Aorta (tissue), 5 donors: ENCODE results near the gene SYNPR. TPM values are rescaled to one million over a fixed set of nuclear protein-coding genes. Genes with fewer than 3 reads are reported as not detected.

Source experiments
- ATAC-seq: fragments of 200-7000 bp; cut with Tn5 transposase; one replicate; pipeline ENCODE4 v1.9.1; 2022; ENCODE audit warnings: moderate library complexity; ENCODE audit not compliant: low FRiP score
- DNase-seq, 2 donors: peaks; one replicate each; pipeline ENCODE4 v3.0.0-alpha.2; 2020
- H3K27ac ChIP-seq, 2 donors: one replicate each; pipeline ENCODE4 v1.5.1; 2013; ENCODE audit warnings: low read length in 2 of 2, mild to moderate bottlenecking in 2 of 2, moderate library complexity in 2 of 2, control low read depth in 1 of 2, inconsistent platforms in 1 of 2, low read depth in 1 of 2
- H3K27me3 ChIP-seq, 2 donors: one replicate each; pipeline ENCODE4 v1.6.1; 2013; ENCODE audit warnings: control low read depth in 1 of 2, low read length in 1 of 2, mild to moderate bottlenecking in 1 of 2, moderate library complexity in 1 of 2; ENCODE audit not compliant: insufficient read depth in 2 of 2, control insufficient read depth in 1 of 2
- H3K36me3 ChIP-seq, 2 donors: one replicate each; pipeline ENCODE4 v1.6.1; 2013; ENCODE audit warnings: control low read depth in 1 of 2, low read length in 1 of 2, mild to moderate bottlenecking in 1 of 2; ENCODE audit not compliant: insufficient read depth in 2 of 2, control insufficient read depth in 1 of 2
- H3K4me1 ChIP-seq, 2 donors: one replicate each; pipeline ENCODE4 v1.6.1; 2013; ENCODE audit warnings: low read length in 2 of 2, control low read depth in 1 of 2, mild to moderate bottlenecking in 1 of 2, moderate library complexity in 1 of 2; ENCODE audit not compliant: insufficient read depth in 2 of 2, control insufficient read depth in 1 of 2
- H3K4me3 ChIP-seq, 2 donors: one replicate each; pipeline ENCODE4 v1.5.1; 2013; ENCODE audit warnings: low read length in 2 of 2, control low read depth in 1 of 2, mild to moderate bottlenecking in 1 of 2
- H3K9me3 ChIP-seq: one replicate; pipeline ENCODE4 v1.6.1; 2013; ENCODE audit warnings: mild to moderate bottlenecking, low read length; ENCODE audit not compliant: control insufficient read depth
- WGBS, 2 donors: extraction: QIAGEN DNeasy Blood & Tissue Kit; methylation state at CpG; one replicate each; pipeline ENCODE4 v1.1.7; 2013; 5-methylcytosine and 5-hydroxymethylcytosine counted together
- intact Hi-C, 2 donors: fragments of 100-400 bp; cut with DNase I; formaldehyde crosslinking; loops; one replicate each; pipeline versions ENCODE4 v1.14.2 to v1.15.0; 2022
- polyA plus RNA-seq, 2 donors: library from polyadenylated mRNA; stranded (reverse); fragments of 200-250 nt; gene quantifications; one replicate each; pipeline ENCODE4 v1.2.3, GENCODE V29; 2013
- total RNA-seq, 2 donors: library from RNA; stranded (reverse); fragmentation: NEBNext Ultra II Directional; extraction: Animal tissue kit (Norgen Biotek cat#: 25700); gene quantifications; one replicate each; pipeline ENCODE4 v1.2.1, GENCODE V29; 2021
- donor health status: healthy with polysubstance abuse.
- donor health status: Bipolar disorder and iron deficiency.
- donor health status: DM: no; HTN: no; CAD: no.
- donor health status: DM: no; HTN: no; CAD: no.
- donor health status: DM: yes; HTN: yes; CAD: no.

SYNPR gene
- total and polyA plus RNA-seq, 4 donors, result not detected

DNA sequence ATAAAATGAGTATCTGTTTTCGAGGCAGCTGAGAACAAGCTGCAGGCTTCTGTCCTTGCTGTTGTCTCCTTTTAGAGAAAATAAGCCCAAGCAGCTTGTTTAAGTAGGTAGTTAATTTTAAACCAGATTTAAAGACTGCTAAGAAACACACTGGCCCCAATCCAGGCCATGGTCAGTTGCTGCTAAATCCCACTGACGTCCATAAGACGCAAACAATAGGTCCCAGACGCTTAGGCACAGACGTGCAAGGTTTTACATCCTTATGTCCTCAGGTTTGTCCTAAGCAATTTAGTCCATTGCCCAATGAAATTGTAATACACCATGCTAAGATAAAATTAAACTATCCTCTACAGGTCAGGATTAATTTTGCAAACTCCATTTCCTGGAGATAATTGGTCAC is 254.4 kb downstream of the SYNPR start:
- Histone ChIP-seq H3K4me3 (no peak overlapping the region), H3K27me3 (no peaks in the 10 kb centered on the region), H3K4me1 (no peaks in the 10 kb centered on the region), H3K9me3 (no peaks in the 10 kb centered on the region), H3K36me3 (no peaks in the 10 kb centered on the region), H3K27ac (no peak overlapping the region)
- intact Hi-C loops, result no loop called here
- DNase-seq, result no peak
- 74 to 83% methylated on average over 5 of the region's 5 CpGs for WGBS, 2 donors
- ATAC-seq, result no peak

DNA sequence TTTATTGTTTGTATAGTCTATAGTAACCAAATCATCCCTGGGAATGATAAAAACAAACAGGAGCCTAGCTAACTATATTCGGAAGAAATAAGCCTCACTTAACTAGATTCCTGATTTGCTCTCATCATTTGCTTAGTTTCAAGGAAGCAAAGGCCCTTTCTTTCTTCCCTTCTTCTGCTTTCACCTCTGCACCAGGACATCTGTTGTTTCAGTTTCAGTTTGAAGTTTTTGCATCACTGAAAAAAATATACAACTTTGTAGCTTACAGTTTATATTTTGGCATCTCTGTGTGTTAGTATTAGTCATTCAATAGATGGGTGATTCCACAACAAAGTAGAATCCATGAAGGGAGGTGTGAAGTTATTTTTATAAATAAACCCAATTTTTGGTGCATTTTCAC is 260.8 kb downstream of the SYNPR start:
- no peaks in the 10 kb centered on the region for H3K4me1 ChIP-seq
- H3K4me3 ChIP-seq, result no peak overlapping the region
- H3K27me3 ChIP-seq, result no peaks in the 10 kb centered on the region
- no peaks in the 10 kb centered on the region for H3K9me3 ChIP-seq
- H3K36me3 ChIP-seq, result no peaks in the 10 kb centered on the region
- DNase-seq (no peak), ATAC-seq (no peak)
- H3K27ac ChIP-seq, result no peak overlapping the region
- intact Hi-C loops, result no loop called here
- 86 to 88% methylated on average over 1 of the region's 1 CpG for WGBS, 2 donors

DNA sequence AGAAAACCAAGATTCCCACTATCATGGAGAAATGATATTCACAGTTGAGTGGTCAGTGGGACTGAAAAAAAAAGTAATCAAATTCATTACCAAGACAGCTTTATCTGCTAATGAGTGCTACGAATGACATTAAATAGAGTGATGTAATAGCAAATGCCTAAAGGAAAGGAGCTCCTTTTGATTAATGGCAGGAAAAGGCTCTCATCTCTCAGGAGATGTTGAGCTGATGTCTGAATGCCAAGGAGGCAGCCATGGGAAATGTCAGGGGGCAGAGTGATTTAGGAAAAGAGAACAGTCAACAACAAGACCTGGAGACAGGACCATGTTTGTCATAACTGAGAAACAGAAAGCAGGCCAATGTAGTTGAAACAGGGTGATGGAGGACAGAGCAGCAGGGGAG is 277.7 kb downstream of the SYNPR start:
- Histone ChIP-seq H3K27ac (no peak overlapping the region), H3K36me3 (no peaks in the 10 kb centered on the region), H3K4me1 (no peaks in the 10 kb centered on the region), H3K9me3 (no peaks in the 10 kb centered on the region), H3K4me3 (no peak overlapping the region), H3K27me3 (no peaks in the 10 kb centered on the region)
- no peak for DNase-seq
- intact Hi-C loops, result no loop called here
- WGBS, 2 donors, result 48 to 49% methylated on average over 1 of the region's 1 CpG
- ATAC-seq, result no peak

DNA sequence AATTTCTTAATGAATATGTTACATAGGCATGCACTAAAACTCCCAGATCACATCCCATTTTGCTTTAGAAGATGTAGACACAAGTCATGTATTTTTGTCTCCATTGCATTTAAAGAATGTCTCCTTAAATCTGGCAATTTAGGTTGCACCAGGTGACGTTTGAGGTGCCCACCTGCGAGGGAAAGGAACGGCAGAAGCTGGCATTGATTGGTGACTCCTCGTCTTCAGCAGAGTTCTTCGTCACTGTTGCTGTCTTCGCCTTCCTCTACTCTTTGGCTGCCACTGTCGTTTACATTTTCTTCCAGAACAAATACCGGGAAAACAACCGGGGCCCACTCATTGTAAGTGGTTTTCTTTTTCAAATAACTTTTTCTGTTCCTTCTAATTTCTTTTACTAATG is 278.3 kb downstream of the SYNPR start:
- H3K4me1 ChIP-seq, result no peaks in the 10 kb centered on the region
- H3K36me3 ChIP-seq, result no peaks in the 10 kb centered on the region
- H3K27ac ChIP-seq, result no peak overlapping the region
- ATAC-seq (no peak), DNase-seq (no peak)
- WGBS, 2 donors, result 56 to 64% methylated on average over 9 of the region's 9 CpGs
- H3K4me3 ChIP-seq, result no peak overlapping the region
- H3K27me3 ChIP-seq, result no peaks in the 10 kb centered on the region
- intact Hi-C loops, result no loop called here
- no peaks in the 10 kb centered on the region for H3K9me3 ChIP-seq

DNA sequence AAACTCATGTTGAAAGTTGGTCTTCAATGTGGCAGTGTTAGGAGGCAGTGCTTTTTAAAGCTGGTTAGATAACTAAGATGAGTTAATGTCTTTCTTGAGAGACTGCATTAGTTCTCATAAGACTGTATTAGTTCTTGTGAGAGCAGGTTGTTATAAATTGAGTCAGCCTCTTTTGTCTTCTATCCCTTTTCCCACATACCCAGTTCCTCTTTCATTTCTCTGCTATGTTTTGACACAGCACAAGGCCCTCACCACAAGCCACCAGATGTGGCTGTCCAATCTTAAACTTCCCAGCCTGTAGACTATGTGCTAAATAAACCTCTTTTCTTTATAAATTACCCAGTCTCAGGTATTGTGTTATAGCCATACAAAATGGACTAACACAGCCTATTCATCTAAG is 279.8 kb downstream of the SYNPR start:
- no peak for ATAC-seq
- Histone ChIP-seq H3K27me3 (no peaks in the 10 kb centered on the region), H3K4me3 (no peak overlapping the region), H3K9me3 (no peaks in the 10 kb centered on the region), H3K4me1 (no peaks in the 10 kb centered on the region), H3K27ac (no peak overlapping the region), H3K36me3 (no peaks in the 10 kb centered on the region)
- DNase-seq, result no peak
- intact Hi-C loops, result no loop called here

DNA sequence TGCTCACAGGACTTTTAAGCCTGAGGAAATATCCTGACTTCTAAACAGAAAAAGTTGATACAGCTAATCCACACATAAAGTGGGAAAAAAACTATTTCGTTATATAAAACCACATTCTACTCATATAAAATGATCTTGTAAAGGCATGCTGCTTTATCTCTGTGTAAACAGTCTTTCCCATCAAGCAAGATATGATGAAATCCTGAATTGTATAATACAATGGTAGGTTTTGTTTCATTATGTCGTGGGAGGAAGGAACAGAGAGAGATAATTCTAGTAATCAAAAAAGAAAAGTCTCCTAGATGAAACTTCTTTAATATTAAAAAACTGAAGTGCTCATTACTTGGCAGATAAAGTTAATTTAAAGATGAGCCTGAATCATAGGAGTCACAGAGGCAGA is 281.8 kb downstream of the SYNPR start:
- Histone ChIP-seq H3K4me1 (no peaks in the 10 kb centered on the region), H3K27me3 (no peaks in the 10 kb centered on the region), H3K9me3 (no peaks in the 10 kb centered on the region), H3K4me3 (no peak overlapping the region), H3K27ac (no peak overlapping the region), H3K36me3 (no peaks in the 10 kb centered on the region)
- DNase-seq (no peak), ATAC-seq (no peak)
- 47 to 58% methylated on average over 2 of the region's 2 CpGs for WGBS, 2 donors
- intact Hi-C loops, result no loop called here

DNA sequence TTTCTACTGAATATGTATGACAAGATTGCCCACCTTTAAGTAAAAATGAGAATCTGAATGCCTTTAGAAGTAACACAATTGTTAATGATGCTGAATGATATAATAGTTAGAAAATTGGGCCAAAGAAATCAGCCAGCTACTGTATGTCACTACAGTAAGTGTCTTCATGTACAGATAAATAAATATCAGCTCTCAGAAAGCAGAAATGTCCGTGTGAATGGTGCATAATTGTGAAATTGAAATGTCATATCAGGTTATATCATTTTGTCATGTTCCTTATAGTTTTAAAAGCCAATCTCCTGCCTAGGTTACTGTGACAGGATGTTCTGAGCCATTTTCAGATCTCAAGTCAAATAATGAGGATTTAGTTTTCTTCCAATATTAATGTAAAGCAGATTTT is 283.8 kb downstream of the SYNPR start:
- Histone ChIP-seq H3K9me3 (no peaks in the 10 kb centered on the region), H3K27me3 (no peaks in the 10 kb centered on the region), H3K4me3 (no peak overlapping the region), H3K36me3 (no peaks in the 10 kb centered on the region), H3K4me1 (no peaks in the 10 kb centered on the region), H3K27ac (no peak overlapping the region)
- 13 to 20% methylated on average over 1 of the region's 1 CpG for WGBS, 2 donors
- intact Hi-C loops, result no loop called here
- DNase-seq (no peak), ATAC-seq (no peak)

DNA sequence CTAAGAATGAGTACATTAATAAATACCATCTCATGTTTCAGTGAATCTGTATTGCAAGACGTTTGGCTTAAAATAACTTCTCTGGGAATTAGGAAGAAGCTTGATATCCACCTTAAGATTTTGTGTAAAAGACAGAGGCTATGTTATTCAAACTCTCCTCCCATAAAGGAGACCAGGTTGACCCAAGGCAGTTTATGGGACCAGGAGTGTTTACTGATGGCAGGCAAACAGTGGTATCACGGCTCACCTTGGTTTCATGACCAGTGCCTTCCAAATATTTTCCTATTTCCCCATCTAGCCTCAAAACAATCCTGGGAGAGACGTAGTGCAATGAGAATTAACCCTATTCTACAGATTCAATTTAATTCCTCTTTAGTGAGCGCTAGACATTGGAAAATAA is 284.2 kb downstream of the SYNPR start:
- 30 to 54% methylated on average over 4 of the region's 4 CpGs for WGBS, 2 donors
- intact Hi-C loops, result no loop called here
- H3K27me3 ChIP-seq, result no peaks in the 10 kb centered on the region
- H3K4me3 ChIP-seq, result no peak overlapping the region
- no peaks in the 10 kb centered on the region for H3K4me1 ChIP-seq
- no peak for ATAC-seq
- H3K9me3 ChIP-seq, result no peaks in the 10 kb centered on the region
- DNase-seq, result no peak
- H3K36me3 ChIP-seq, result no peaks in the 10 kb centered on the region
- H3K27ac ChIP-seq, result no peak overlapping the region

DNA sequence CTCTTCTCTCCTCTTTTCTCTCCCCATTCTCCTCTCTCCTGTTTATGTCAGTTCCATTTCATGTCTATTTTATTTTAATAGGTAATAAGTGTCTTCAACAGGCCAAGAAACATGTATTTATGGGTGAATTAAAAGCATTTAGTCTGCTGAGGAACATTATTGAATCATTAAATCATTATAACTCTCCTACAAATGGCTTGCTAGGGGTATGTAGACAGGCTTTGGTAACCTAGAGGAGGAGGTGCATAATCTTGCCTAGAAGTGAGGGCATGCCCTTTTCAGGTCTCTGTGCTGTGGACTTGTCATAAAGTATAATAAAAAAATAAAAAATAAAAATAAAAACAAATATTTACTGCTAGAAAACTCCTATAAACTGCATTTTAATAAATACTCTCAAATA is 285.5 kb downstream of the SYNPR start:
- Histone ChIP-seq H3K4me3 (no peak overlapping the region), H3K27ac (no peak overlapping the region), H3K9me3 (peaks cover under 1% of the 10 kb centered on the region), H3K27me3 (no peaks in the 10 kb centered on the region), H3K36me3 (no peaks in the 10 kb centered on the region), H3K4me1 (no peaks in the 10 kb centered on the region)
- intact Hi-C loops, result no loop called here
- no peak for DNase-seq
- no peak for ATAC-seq

DNA sequence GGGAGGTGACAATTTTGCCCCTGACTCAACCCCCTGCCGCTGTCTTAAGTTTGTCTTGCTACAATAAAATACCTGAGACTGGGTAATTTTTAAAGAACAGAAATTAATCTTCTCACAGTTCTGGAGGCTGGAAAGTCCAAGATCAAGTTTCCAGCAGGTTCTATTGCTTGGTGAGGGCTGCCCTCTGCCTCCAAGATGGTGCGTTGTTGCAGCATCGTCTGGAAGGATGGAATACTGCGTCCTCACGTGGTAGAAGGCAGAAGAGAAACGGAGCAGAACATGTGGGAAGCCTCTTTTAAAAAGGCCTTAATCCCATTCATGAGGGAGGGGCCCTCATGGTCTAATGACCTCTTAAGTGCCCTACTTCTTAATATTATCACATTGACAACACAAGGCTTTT is 287.1 kb downstream of the SYNPR start:
- no peak for ATAC-seq
- 55 to 73% methylated on average over 6 of the region's 6 CpGs for WGBS, 2 donors
- Histone ChIP-seq H3K4me3 (no peak overlapping the region), H3K36me3 (no peaks in the 10 kb centered on the region), H3K27me3 (no peaks in the 10 kb centered on the region), H3K9me3 (peaks cover 1% of the 10 kb centered on the region), H3K27ac (no peak overlapping the region), H3K4me1 (no peaks in the 10 kb centered on the region)
- DNase-seq, result no peak
- intact Hi-C loops, result no loop called here
